ENCODE measurements around the gene PDLIM4.

The PDLIM4 gene

GRCh38 chr5:132254321-132254977, 3.0 kb upstream of the PDLIM4 start:
- no peak for DNase-seq

DNA sequence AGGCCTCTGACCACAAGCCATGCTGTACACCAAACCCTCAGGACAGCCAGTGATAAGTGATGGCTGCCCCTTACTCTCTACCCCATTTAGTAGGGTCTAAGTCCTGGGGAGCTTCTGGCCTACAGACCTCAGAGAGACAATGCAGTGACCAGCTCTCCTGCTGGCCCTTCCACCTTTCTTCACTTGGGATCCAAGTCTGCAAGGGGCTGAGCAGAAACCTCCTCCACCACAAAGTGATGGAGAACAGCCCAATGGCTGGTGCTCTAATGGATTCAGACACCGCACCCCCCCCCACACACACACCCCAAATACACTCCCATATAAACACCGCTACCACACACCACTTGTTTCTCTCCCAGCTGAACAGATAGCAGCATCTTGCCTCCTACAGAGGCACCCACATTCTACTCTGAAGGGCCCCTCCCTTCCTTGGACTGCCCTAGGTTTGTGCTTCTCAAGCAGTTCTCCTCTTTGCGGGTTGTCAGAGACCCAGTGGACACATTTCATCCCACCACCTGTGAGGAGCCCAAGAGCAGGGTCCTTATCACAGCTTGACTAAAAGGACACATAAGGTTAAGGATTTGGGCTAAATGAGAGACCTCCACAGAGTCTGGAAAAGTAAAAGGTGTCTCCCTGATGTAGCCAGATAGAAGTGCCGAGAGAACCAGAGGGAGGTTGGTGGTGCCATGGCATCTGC, 1.3 kb upstream of the PDLIM4 start:
- no peak for DNase-seq

GRCh38 chr5:132256783-132257130, 739 bp upstream of the PDLIM4 start:
- DNase-seq: no peak

DNA sequence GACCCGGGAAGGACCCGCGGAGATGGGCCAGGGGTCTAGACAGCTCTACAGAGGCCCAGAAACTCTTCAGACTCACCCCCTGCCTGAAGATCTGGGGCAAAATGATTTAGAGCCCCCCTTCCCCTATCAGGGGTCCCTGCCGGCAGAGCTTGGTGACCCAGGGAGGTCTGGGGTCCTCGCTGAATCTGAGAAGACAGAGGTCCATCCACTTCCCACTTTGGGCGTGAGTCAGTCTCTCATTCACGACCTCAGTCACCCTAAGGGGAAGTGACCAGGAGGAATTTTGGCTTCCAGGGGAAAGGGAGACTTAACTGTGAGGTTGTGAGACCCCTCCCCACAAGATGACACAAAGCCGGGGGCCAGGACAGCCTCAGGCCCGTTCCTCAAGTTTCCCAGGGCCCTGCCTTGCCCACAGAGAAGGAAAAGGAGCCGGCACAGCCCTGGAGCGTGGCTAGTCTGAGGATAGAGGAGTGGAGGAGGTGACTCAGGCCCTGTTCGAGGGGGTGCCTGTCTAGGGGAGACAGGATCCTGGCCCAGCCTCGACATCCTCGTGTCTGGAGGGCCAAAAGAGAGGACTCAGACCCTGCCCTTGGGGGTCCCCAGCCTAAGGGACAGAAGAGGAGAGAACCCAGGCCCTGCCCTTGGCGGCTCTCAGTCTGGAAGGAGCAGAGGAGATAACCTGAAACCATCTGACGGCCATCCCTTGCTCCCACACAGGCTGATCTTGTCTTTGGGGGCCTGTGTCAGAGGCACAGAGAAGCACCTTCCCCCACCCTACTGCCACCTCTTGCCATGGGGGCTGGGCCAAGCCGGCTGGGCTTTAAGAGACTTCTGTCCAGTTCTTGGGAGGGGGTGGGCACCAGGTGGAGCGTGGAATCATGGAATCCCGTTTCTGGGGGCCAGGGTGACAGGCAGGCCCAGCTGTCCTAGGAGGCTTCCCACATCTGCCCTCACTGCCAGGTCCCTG, 889 bp downstream of the PDLIM4 start:
- DNase-seq: no peak

GRCh38 chr5:132259069-132259851, 1.8 kb downstream of the PDLIM4 start:
- DNase-seq: no peak

DNA sequence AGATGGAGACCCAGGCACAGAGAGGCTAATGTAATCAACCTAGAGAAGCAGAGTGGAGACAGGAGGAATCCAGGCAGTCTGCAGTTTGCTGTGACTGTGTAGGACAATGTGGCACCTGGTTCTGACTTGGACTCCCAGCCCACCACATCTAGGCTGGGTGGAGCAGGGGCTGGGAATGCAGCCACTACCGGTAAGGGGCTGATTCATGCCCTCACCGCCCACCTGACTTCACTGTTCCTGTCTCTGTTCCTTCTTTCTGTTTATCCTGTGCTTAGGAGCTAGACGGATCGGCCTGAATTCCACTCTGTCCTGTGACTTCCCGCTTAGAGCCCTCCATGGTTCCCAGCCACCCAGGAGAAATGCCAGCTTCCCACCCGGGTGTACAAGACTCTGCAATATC, 2.6 kb downstream of the PDLIM4 start:
- DNase-seq: no peak

DNA sequence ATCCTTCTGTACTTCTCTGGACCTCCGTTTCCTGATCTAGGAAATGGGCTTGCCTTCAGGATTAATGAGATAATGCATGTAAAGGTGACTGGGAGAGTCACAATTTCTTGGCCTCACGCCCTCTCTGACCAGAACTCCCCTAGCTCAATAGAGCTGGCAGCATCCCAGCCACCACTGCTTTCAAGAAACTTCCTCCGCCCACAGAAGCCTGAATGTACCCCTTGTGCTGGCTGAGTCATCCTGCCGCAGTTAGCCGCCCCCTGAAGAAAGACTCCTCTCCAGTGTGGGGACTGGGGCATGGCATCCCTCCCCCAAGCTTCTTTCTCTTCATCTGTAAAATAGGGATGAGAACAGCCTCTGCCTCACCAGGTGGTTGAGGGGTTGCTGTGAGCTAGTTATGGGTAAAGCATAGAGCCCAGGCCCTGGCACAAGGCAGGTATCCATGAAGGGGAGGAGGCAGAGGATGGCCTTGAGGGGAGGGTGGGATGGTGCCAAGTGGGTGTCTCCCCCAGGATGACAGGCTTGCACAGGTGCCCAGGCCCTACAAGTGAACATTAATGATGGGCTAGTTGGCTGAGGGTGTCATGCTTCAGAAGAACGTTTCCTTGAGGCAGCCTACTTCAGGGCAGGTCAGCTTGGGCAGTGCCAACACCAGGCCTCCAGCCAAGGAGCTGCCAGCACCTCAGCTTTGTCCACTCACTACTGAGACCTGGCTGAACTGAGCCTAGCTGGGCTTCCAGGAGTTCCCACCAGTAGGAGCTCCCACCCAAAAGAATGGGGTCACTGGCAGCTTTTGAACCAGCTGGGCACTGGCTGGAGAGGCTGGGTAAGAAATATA, 3.4 kb downstream of the PDLIM4 start:
- DNase-seq: no peak

DNA sequence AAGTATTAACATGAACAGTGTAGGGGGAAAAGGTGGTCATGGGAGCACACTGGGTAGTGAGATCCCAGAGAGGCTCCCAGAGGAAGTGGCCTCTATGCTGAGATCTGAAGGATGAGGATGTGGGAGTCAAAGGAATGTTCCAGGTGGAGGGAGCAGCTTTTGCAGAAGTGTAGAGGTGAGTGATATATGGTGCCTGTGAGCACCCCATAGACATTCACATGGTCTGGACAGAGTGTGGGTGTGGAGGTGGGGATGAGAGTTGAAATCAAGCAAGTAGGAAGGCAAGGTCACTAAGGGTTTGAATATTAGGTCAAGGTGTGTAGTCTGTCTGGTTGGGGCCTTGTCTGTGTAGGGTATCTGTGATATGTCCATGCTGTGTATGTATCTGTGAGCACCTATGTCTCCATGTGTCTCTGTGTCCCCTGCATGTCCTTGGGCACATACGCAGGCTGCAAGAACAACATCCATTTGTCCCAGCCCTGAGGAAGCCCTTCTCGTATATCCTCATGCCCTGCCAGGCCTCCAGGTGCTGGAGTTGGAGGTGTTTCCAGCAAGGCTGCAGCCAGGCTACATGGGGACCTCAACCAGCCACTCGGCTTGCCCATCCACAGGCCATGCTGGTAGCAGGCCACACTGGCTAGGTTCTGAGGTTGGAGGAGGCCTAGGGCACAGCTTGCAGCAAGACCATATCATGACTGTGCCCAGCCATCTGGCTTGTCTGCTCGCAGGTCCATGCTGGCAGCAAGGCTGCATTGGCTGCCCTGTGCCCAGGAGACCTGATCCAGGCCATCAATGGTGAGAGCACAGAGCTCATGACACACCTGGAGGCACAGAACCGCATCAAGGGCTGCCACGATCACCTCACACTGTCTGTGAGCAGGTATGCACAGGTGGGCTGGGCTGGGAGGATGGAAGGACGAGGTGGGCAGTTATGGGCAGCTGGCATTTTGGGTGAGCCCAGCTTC, 4.7 kb downstream of the PDLIM4 start:
- DNase-seq: no peak

- DNase-seq: no peak
These were observed 5.5 kb downstream of the PDLIM4 start for GRCh38 chr5:132262882-132263547.

GRCh38 chr5:132263548-132264261, 6.2 kb downstream of the PDLIM4 start:
- DNase-seq: no peak

DNA sequence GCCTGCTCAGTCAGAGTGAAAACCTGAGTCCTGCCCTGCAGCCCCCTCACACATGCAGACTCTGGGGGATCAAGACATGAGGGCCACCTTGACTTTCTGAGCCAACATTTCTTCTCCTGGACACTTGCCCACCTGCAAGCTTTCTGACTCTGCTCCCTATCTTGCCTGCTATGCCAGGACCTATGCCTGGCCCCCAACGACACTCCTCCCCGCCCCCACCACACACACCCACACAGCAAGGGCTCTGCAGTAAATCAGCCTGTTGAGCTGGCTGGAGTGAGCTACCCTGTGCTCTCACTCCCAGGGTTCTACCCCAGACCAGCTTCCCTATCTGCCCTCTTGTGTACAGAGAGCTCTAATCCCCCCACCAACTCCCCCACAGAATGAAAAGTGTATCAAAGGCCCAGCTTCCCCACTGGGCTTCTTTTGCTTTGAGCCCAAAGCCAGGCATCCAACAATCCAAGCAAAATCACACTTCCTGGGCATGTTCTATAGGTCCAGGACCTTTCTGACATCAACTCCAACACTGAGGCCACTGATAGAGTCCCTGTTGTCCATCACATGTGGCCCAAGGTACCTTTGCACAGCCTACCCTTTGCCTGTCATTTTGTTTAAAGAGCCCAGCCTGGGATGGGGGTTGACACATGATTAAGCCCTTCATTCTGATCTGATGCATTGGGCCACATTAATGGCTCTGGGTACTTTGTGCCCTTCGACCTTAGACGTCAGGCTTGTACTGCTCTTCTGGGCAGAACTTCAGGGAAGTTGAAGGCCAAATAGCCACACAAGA, 7.2 kb downstream of the PDLIM4 start:
- DNase-seq: no peak

GRCh38 chr5:132265336-132266030, 8.0 kb downstream of the PDLIM4 start:
- DNase-seq: no peak

GRCh38 chr5:132266031-132266835, 8.7 kb downstream of the PDLIM4 start:
- no peak for DNase-seq

DNA sequence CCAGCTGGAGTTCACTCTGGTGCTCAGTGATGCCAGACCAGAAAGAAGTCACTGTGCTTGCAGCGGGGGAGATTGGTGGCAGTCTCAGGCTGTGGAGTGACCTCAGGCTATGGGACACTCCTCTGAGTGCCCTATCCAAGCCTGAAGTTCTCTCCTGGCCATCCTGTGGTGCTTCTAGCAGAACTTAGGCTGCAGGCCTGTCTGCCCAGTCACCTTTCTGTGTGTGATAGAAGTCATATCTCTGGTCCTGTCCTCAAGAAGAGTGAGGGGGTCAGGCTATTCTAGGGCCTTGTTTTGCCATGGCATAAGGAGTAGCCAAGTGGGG, 9.3 kb downstream of the PDLIM4 start:
- no peak for DNase-seq

GRCh38 chr5:132267166-132267739, 9.8 kb downstream of the PDLIM4 start:
- no peak for DNase-seq

DNA sequence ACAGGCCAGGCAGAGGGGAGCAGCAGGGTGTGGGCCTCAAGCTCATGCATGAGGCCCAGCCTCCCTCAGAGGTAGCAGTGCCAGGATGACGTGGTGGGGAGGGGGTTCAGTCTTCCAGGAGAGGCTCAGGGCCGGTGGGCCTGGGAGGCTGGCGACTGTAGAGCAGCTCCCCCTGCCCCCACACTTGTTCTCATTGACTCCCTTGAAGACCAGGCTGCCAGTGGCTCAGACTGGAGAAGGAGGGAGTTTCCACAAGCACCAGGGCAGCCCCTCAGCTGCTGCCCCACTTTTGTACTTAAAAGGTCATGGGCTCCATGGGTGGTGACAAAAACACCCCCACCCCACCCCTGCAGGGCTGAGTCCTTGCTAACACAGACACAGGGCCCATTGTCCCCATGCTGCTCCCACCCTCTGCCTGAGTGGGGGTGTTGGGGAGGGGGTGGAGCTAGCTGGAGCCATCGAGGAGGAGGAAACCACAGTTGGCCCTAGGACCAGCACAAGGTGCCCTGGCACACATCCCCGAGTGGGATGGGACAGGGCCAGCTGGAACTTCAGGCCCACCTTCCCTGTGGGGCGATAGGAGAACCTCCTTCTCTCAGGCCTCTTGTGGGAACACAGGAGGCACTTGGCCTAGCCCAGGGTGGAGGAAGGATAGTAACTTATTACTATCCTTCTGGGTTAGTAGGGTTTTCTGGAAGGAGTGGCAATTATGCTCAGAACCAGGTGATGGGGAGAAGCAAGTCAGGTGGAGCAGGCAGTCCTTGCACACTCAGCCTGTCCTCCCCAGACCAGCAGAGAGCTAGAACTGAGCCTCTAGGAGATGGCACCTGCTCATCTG, 10.7 kb downstream of the PDLIM4 start:
- no peak for DNase-seq

All from NCI-H345 (cell line).